RWPE2 (cell line): ENCODE data around the gene WDR62.

ENCODE experiments used
- ATAC-seq: fragments of 200-7000 bp; cut with Tn5 transposase; 3 replicates; pipeline ENCODE4 v1.9.1; 2021; ENCODE audit warnings: low read depth
- DNase-seq: peaks from one replicate; pipeline ENCODE4 v3.0.0-alpha.2; 2020; ENCODE audit warnings: low spot score
- H3K27ac ChIP-seq: fragments of 450-650 bp; 2 replicates; pipeline ENCODE4 v1.5.1; 2017; ENCODE audit warnings: mild to moderate bottlenecking; ENCODE audit not compliant: poor library complexity, severe bottlenecking
- H3K27me3 ChIP-seq: fragments of 250-450 bp; sonication (Bioruptor Pico); 2 replicates; pipeline ENCODE4 v1.5.1; 2021; ENCODE audit warnings: mild to moderate bottlenecking, moderate library complexity; ENCODE audit not compliant: insufficient read depth, poor library complexity, severe bottlenecking
- H3K36me3 ChIP-seq: fragments of 250-450 bp; sonication (Bioruptor Pico); 2 replicates; pipeline ENCODE4 v1.5.1; 2020; ENCODE audit warnings: low read depth, mild to moderate bottlenecking, moderate library complexity
- H3K4me1 ChIP-seq: fragments of 250-450 bp; sonication (Bioruptor Pico); 2 replicates; pipeline ENCODE4 v1.5.1; 2021; ENCODE audit warnings: mild to moderate bottlenecking, moderate library complexity; ENCODE audit not compliant: insufficient read depth, poor library complexity, severe bottlenecking
- H3K4me3 ChIP-seq: fragments of 250-450 bp; sonication (Bioruptor Pico); 2 replicates; pipeline ENCODE4 v1.5.1; 2021; ENCODE audit warnings: mild to moderate bottlenecking, moderate library complexity; ENCODE audit not compliant: severe bottlenecking
- H3K9me3 ChIP-seq: fragments of 250-450 bp; sonication (Bioruptor Pico); 2 replicates; pipeline ENCODE4 v1.5.1; 2021; ENCODE audit warnings: mild to moderate bottlenecking, moderate library complexity; ENCODE audit not compliant: severe bottlenecking
- TF ChIP-seq, protein P1 (sequence below): fragments of 450-650 bp; IDR thresholded peaks from one replicate; pipeline ENCODE4 v1.5.1; 2017; ENCODE audit warnings: mild to moderate bottlenecking, moderate library complexity; ENCODE audit not compliant: poor library complexity, severe bottlenecking

The WDR62 gene

GRCh38 chr19:36028313-36029041 lies 26.2 kb upstream of the WDR62 start:
- DNase-seq (no peak), ATAC-seq (no peak)
- no peak overlapping the region for H3K27ac ChIP-seq
- H3K9me3 ChIP-seq: no peaks in the 10 kb centered on the region
- H3K4me3 ChIP-seq: no peak overlapping the region
- no peaks in the 10 kb centered on the region for H3K27me3 ChIP-seq
- TF ChIP-seq, protein P1, sequence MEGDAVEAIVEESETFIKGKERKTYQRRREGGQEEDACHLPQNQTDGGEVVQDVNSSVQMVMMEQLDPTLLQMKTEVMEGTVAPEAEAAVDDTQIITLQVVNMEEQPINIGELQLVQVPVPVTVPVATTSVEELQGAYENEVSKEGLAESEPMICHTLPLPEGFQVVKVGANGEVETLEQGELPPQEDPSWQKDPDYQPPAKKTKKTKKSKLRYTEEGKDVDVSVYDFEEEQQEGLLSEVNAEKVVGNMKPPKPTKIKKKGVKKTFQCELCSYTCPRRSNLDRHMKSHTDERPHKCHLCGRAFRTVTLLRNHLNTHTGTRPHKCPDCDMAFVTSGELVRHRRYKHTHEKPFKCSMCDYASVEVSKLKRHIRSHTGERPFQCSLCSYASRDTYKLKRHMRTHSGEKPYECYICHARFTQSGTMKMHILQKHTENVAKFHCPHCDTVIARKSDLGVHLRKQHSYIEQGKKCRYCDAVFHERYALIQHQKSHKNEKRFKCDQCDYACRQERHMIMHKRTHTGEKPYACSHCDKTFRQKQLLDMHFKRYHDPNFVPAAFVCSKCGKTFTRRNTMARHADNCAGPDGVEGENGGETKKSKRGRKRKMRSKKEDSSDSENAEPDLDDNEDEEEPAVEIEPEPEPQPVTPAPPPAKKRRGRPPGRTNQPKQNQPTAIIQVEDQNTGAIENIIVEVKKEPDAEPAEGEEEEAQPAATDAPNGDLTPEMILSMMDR: no peak
- H3K36me3 ChIP-seq: no peaks in the 10 kb centered on the region
- H3K4me1 ChIP-seq: no peaks in the 10 kb centered on the region

GRCh38 chr19:36030264-36031148 lies 24.2 kb upstream of the WDR62 start:
- H3K4me3 ChIP-seq: no peak overlapping the region
- H3K9me3 ChIP-seq: no peaks in the 10 kb centered on the region
- H3K36me3 ChIP-seq: no peaks in the 10 kb centered on the region
- no peak for ATAC-seq
- no peaks in the 10 kb centered on the region for H3K27me3 ChIP-seq
- H3K4me1 ChIP-seq: no peaks in the 10 kb centered on the region
- no peak for DNase-seq
- TF ChIP-seq, protein P1: peak; percentile 18
- H3K27ac ChIP-seq: no peak overlapping the region

DNA sequence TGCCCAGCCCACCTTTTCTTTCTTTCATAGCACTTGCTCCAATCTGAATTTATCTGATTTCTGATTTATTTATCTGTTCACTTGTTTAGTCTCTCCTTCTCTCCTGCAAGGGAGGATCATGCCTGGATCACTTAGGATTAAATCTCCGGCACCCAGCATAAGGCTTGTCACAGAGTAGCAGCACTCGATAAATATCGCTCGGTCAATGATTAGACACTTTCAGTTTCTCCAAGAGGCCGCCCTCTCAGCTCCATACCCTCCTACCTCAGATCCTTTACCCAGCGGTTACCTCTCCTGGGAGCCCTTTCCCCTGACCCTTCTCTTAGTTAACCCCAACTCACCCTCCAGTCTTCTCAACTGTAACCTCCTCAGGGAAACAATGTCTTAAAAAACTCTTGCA lies 23.4 kb upstream of the WDR62 start:
- Histone ChIP-seq H3K27ac (no peak overlapping the region), H3K9me3 (no peaks in the 10 kb centered on the region), H3K4me3 (no peak overlapping the region), H3K36me3 (no peaks in the 10 kb centered on the region), H3K4me1 (no peaks in the 10 kb centered on the region), H3K27me3 (no peaks in the 10 kb centered on the region)
- TF ChIP-seq, protein P1: no peak
- DNase-seq (no peak), ATAC-seq (no peak)

DNA sequence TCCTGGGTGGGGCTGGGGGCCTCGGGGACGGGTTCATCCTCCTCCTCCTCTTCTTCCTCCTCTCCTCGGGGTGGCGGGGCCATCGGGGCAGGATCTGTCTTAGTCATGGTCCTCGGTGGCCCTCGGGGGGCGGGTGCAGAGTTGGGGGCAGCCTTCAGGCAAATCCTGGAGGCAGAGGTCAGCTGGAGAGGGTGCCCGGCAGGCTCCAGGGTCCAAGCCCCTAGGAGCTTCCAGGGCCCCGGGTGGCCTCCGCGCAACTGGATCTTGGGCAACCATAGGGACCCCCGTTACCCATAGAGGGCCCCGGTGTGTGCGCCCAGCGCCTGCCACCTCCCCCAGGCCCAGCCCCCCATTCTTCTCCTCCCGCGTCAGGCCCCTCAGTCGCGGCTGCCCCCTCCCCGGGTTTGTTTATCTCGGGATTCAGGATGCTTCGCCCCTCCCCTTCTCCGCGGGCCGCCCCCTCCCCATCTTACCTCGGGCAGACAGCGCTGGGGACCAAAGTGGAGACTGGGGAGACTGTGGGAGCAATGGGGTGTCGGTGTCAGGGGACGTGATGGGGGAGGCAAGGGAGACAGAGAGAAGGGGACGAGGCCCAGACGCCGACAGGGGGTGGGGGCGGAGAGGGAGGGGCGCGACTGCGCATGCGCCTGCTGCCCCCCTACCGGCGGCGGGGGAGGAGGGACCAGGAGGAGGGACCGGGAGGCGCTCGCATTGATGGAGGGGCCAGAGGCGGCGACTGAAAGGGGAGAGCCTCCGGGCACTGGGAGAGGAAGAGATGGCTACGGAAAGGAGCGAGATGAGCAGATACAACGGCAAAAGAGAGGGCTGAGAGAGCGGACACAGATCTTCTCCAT lies 22.2 kb upstream of the WDR62 start, which contains the start of gene CLIP3:
CLIP3 (minus strand) TSS at position 623 of the 854 bp plus-strand sequence; CDS start at position 107, 516 bp downstream.
- Histone ChIP-seq H3K27me3 (no peaks in the 10 kb centered on the region), H3K4me3 (no peak within 1 kb of the TSS), H3K27ac (no peak within 1 kb of the TSS), H3K9me3 (no peaks in the 10 kb centered on the region), H3K36me3 (no peaks in the 10 kb centered on the region), H3K4me1 (no peaks in the 10 kb centered on the region)
- TF ChIP-seq, protein P1: no peak
- ATAC-seq (no peak), DNase-seq (no peak)
